CD14-positive monocyte (primary cell): ENCODE measurements around the gene NT5C3A. TPM values are rescaled to one million over a fixed set of nuclear protein-coding genes. Genes with fewer than 3 reads are reported as not detected.

Experiments
- DNase-seq, 3 donors: peaks; one replicate each; pipeline ENCODE4 v3.0.0-alpha.2; 2011 to 2022
- H2AFZ ChIP-seq: 2 replicates; pipeline ENCODE4 v1.6.0; 2012; ENCODE audit warnings: mild to moderate bottlenecking, low read depth, low read length, inconsistent platforms; ENCODE audit not compliant: insufficient read depth, poor library complexity, severe bottlenecking
- H3K27ac ChIP-seq, 2 donors: 1 replicate in 1 of 2; 2 replicates in 1 of 2; pipeline ENCODE4 v1.5.1; 2012 to 2013; ENCODE audit warnings: low read length in 2 of 2, control low read depth in 1 of 2, inconsistent platforms in 1 of 2, low read depth in 1 of 2, mild to moderate bottlenecking in 1 of 2
- H3K27me3 ChIP-seq, 2 donors: one replicate each; pipeline versions ENCODE4 v1.6.0 to v1.6.1; 2011 to 2013; ENCODE audit warnings: low read length in 2 of 2; ENCODE audit not compliant: control insufficient read depth in 2 of 2, insufficient read depth in 2 of 2
- H3K36me3 ChIP-seq, 2 donors: replicated peaks in 1 of 2; 1 replicate in 1 of 2; 2 replicates in 1 of 2; pipeline versions ENCODE4 v1.5.1 to v1.6.1; 2012 to 2013; ENCODE audit warnings: low read length in 2 of 2, control low read depth in 1 of 2, inconsistent platforms in 1 of 2, mild to moderate bottlenecking in 1 of 2; ENCODE audit not compliant: insufficient read depth in 2 of 2, control insufficient read depth in 1 of 2
- H3K4me1 ChIP-seq, 2 donors: 1 replicate in 1 of 2; 2 replicates in 1 of 2; pipeline versions ENCODE4 v1.5.1 to v1.6.1; 2012 to 2013; ENCODE audit warnings: low read length in 2 of 2, control low read depth in 1 of 2, inconsistent platforms in 1 of 2, mild to moderate bottlenecking in 1 of 2, moderate library complexity in 1 of 2; ENCODE audit not compliant: insufficient read depth in 2 of 2, control insufficient read depth in 1 of 2
- H3K4me2 ChIP-seq: replicated peaks from 2 replicates; pipeline ENCODE3; 2012; ENCODE audit warnings: low read length, moderate library complexity, mild to moderate bottlenecking; ENCODE audit not compliant: poor library complexity, severe bottlenecking; ENCODE audit errors: extremely low read depth
- H3K4me3 ChIP-seq, 3 experiments: fragments of 200-600 bp in 1 of 3; sonication (generic) in 1 of 3; replicated peaks in 1 of 3; 1 replicate in 2 of 3; 2 replicates in 1 of 3; pipeline ENCODE4 v1.5.1; 2011 to 2013; ENCODE audit warnings: low read length in 3 of 3, mild to moderate bottlenecking in 3 of 3, control low read depth in 2 of 3, low read depth in 2 of 3, inconsistent platforms in 1 of 3, moderate library complexity in 1 of 3
- H3K79me2 ChIP-seq: 2 replicates; pipeline ENCODE4 v1.6.0; 2012; ENCODE audit warnings: mild to moderate bottlenecking, control low read depth, inconsistent platforms, low read length, moderate library complexity; ENCODE audit not compliant: insufficient read depth
- H3K9ac ChIP-seq: 2 replicates; pipeline ENCODE4 v1.6.0; 2017; ENCODE audit warnings: low read length, mild to moderate bottlenecking; ENCODE audit not compliant: insufficient read depth, poor library complexity, severe bottlenecking
- H3K9me3 ChIP-seq, 2 donors: replicated peaks in 1 of 2; 1 replicate in 1 of 2; 2 replicates in 1 of 2; pipeline versions ENCODE4 v1.5.1 to v1.6.1; 2012 to 2013; ENCODE audit warnings: low read length in 2 of 2, control low read depth in 1 of 2; ENCODE audit not compliant: control insufficient read depth in 1 of 2, insufficient read depth in 1 of 2
- H4K20me1 ChIP-seq: 2 replicates; pipeline ENCODE4 v1.6.0; 2012; ENCODE audit warnings: mild to moderate bottlenecking, low read length, control low read depth, moderate library complexity; ENCODE audit not compliant: insufficient read depth
- H3K27ac Mint-ChIP-seq, 7 donors: one replicate each; pipeline ENCODE4 v1.8.0; 2020; ENCODE audit warnings: mild to moderate bottlenecking in 7 of 7, mixed read lengths in 7 of 7, moderate library complexity in 6 of 7, inconsistent platforms in 2 of 7
- H3K27me3 Mint-ChIP-seq, 3 donors: one replicate each; pipeline ENCODE4 v1.8.0; 2021 to 2022; ENCODE audit warnings: low read depth in 3 of 3, mild to moderate bottlenecking in 3 of 3, mixed read lengths in 3 of 3, moderate library complexity in 3 of 3, inconsistent platforms in 1 of 3
- H3K36me3 Mint-ChIP-seq, 2 donors: one replicate each; pipeline ENCODE4 v1.8.0; 2020; ENCODE audit warnings: mixed read lengths in 2 of 2, inconsistent platforms in 1 of 2, mild to moderate bottlenecking in 1 of 2
- H3K4me1 Mint-ChIP-seq: one replicate; pipeline ENCODE4 v1.8.0; 2020; ENCODE audit warnings: mild to moderate bottlenecking, mixed read lengths
- H3K4me3 Mint-ChIP-seq, 2 donors: one replicate each; pipeline ENCODE4 v1.8.0; 2020; ENCODE audit warnings: mild to moderate bottlenecking in 2 of 2, mixed read lengths in 2 of 2, moderate library complexity in 1 of 2
- H3K9me3 Mint-ChIP-seq, 7 donors: one replicate each; pipeline ENCODE4 v1.8.0; 2020 to 2022; ENCODE audit warnings: mixed read lengths in 7 of 7, mild to moderate bottlenecking in 6 of 7, moderate library complexity in 6 of 7, inconsistent platforms in 2 of 7
- CTCF ChIP-seq: fragments of 200-600 bp; IDR thresholded peaks from one replicate; pipeline ENCODE4 v1.8.0; 2022; ENCODE audit warnings: antibody characterized with exemption, mild to moderate bottlenecking
- WGBS: methylation state at CpG from one replicate; pipeline ENCODE4 v1.1.5; 2013; ENCODE audit warnings: missing lambda C conversion rate; ENCODE audit not compliant: insufficient coverage; 5-methylcytosine and 5-hydroxymethylcytosine counted together
- intact Hi-C, 2 donors: fragments of 100-400 bp; cut with micrococcal nuclease; formaldehyde crosslinking; loops; one replicate each; pipeline versions ENCODE4 v1.15.0 to v1.15.1; 2023
- polyA plus RNA-seq, 3 donors: library from polyadenylated mRNA; depleted of rRNA in 1 of 3; unstranded in 2 of 3; stranded (reverse) in 1 of 3; fragments of 300-500 nt in 2 of 3; fragments of >200 nt in 1 of 3; fragmentation: Illumina TruSeq in 2 of 3; gene quantifications; 1 replicate in 2 of 3; 2 replicates in 1 of 3; pipeline ENCODE4 v1.2.3, GENCODE V29; 2012 to 2021

NT5C3A gene
- polyA plus RNA-seq, 3 donors = 19.4 to 37.7 (median 29.5) TPM

GRCh38 chr7:33073243-33073642 is 10.7 kb upstream of the NT5C3A start:
- no peak overlapping the region for H3K27ac ChIP-seq
- no peak for TF ChIP-seq CTCF
- Mint-ChIP-seq H3K9me3 (peaks cover 18 to 33% (median 24%) of the 10 kb centered on the region in 7 donors), H3K27ac (no peak overlapping the region), H3K4me1 (no peaks in the 10 kb centered on the region), H3K4me3 (no peak overlapping the region), H3K36me3 (no peaks in the 10 kb centered on the region), H3K27me3 (peaks cover 1 to 15% (median 6%) of the 10 kb centered on the region in 3 donors)
- WGBS = 100% methylated on average over 2 of the region's 4 CpGs
- H4K20me1 ChIP-seq = no peaks in the 10 kb centered on the region
- H3K4me2 ChIP-seq = no peak overlapping the region
- no peak overlapping the region for H3K4me3 ChIP-seq
- intact Hi-C loops = no loop called here
- no peaks in the 10 kb centered on the region for H3K79me2 ChIP-seq
- DNase-seq = no peak
- H2AFZ ChIP-seq = no peak overlapping the region
- H3K4me1 ChIP-seq = no peaks in the 10 kb centered on the region
- H3K27me3 ChIP-seq = peaks cover 4 to 6% of the 10 kb centered on the region in 2 donors
- H3K9me3 ChIP-seq = peaks cover 15 to 16% of the 10 kb centered on the region in 2 donors
- no peaks in the 10 kb centered on the region for H3K36me3 ChIP-seq
- no peak overlapping the region for H3K9ac ChIP-seq

- peaks cover 1 to 15% (median 6%) of the 10 kb centered on the region in 3 donors for H3K27me3 Mint-ChIP-seq
- no peak overlapping the region for H3K4me2 ChIP-seq
- no peaks in the 10 kb centered on the region for H3K36me3 ChIP-seq
- no peak for TF ChIP-seq CTCF
- H3K4me3 ChIP-seq = no peak overlapping the region
- no peak overlapping the region for H2AFZ ChIP-seq
- no peaks in the 10 kb centered on the region for H3K79me2 ChIP-seq
- no peak for DNase-seq
- H3K27ac ChIP-seq = no peak overlapping the region
- no peak overlapping the region for H3K27ac Mint-ChIP-seq
- H3K9ac ChIP-seq = no peak overlapping the region
- peaks cover 15 to 16% of the 10 kb centered on the region in 2 donors for H3K9me3 ChIP-seq
- no peak overlapping the region for H3K4me3 Mint-ChIP-seq
- WGBS = 100% methylated on average over 1 of the region's 2 CpGs
- no peaks in the 10 kb centered on the region for H3K36me3 Mint-ChIP-seq
- no peaks in the 10 kb centered on the region for H3K4me1 ChIP-seq
- H3K9me3 Mint-ChIP-seq = peaks cover 18 to 33% (median 24%) of the 10 kb centered on the region in 7 donors
- no peaks in the 10 kb centered on the region for H3K4me1 Mint-ChIP-seq
- peaks cover 4 to 6% of the 10 kb centered on the region in 2 donors for H3K27me3 ChIP-seq
- no peaks in the 10 kb centered on the region for H4K20me1 ChIP-seq
- intact Hi-C loops = no loop called here
Observed at GRCh38 chr7:33072471-33072870, 9.9 kb upstream of the NT5C3A start.
